Tibial nerve (tissue), 3 donors: Measurements from ENCODE around the gene SCGB3A2.

Experiments
- CTCF ChIP-seq, 5 experiments: fragments of 200-600 bp in 3 of 5; fragments of 450-650 bp in 2 of 5; sonication (generic) in 3 of 5; IDR thresholded peaks; one replicate each; pipeline ENCODE4 v1.5.1; 2016 to 2019; ENCODE audit warnings: antibody characterized with exemption in 5 of 5, mild to moderate bottlenecking in 3 of 5, moderate library complexity in 2 of 5
- POLR2A ChIP-seq, 2 donors: fragments of 450-650 bp; IDR thresholded peaks; one replicate each; pipeline ENCODE4 v1.6.1; 2017; ENCODE audit warnings: antibody characterized with exemption in 2 of 2, mild to moderate bottlenecking in 2 of 2, moderate library complexity in 2 of 2

DNA sequence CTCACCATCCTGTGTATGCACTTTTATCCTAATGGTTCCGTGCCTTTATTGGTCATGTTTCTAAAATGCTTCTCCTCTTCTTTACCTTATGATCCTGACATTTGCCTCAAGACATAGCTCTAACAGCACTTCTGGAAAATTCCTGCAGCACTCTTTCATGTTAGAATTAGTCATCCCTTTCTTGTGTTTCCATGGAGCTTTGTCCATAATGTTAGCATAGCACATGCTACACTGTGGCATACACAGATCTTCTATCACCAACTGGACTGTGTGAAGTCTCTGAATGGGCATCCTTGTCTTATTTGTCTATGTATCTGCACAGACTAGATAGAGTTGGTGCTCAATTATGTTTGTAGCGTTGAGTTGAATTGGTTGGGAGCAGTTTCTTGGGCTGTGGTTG is 2.0 kb downstream of the SCGB3A2 start:
- TF ChIP-seq CTCF (IDR thresholded peaks at IDR 0.05) (no peak), POLR2A (IDR thresholded peaks at IDR 0.05) (no peak)
